Osteocyte (in vitro differentiated cells): ENCODE measurements around the gene TPSD1. TPM values are rescaled to one million over a fixed set of nuclear protein-coding genes. Genes with fewer than 3 reads are reported as not detected.
"Not testable (repeated sequence)": the region's sequence is repeated elsewhere in the genome, so short reads cannot be mapped to it uniquely, and the experiment has no call there.

Source experiments
- DNase-seq: peaks from one replicate; pipeline ENCODE4 v3.0.0; 2021; ENCODE audit warnings: mixed read lengths; ENCODE audit not compliant: unreplicated experiment; ENCODE audit errors: extremely low spot score
- H3K27ac Mint-ChIP-seq: one replicate; pipeline ENCODE4 v1.8.0; 2021; ENCODE audit warnings: mild to moderate bottlenecking, mixed read lengths; ENCODE audit not compliant: unreplicated experiment
- H3K27me3 Mint-ChIP-seq: one replicate; pipeline ENCODE4 v1.8.0; 2021; ENCODE audit warnings: mixed read lengths; ENCODE audit not compliant: unreplicated experiment
- H3K36me3 Mint-ChIP-seq: one replicate; pipeline ENCODE4 v1.8.0; 2021; ENCODE audit warnings: mixed read lengths; ENCODE audit not compliant: unreplicated experiment
- H3K4me1 Mint-ChIP-seq: one replicate; pipeline ENCODE4 v1.8.0; 2021; ENCODE audit warnings: mixed read lengths; ENCODE audit not compliant: unreplicated experiment
- H3K4me3 Mint-ChIP-seq: one replicate; pipeline ENCODE4 v1.8.0; 2021; ENCODE audit warnings: mild to moderate bottlenecking, moderate library complexity, mixed read lengths; ENCODE audit not compliant: unreplicated experiment
- H3K9me3 Mint-ChIP-seq: one replicate; pipeline ENCODE4 v1.8.0; 2021; ENCODE audit warnings: mixed read lengths; ENCODE audit not compliant: unreplicated experiment
- CTCF ChIP-seq: fragments of 200-600 bp; sonication (generic); IDR thresholded peaks from 2 replicates; pipeline ENCODE4 v1.5.0; 2021; ENCODE audit warnings: antibody characterized with exemption, mild to moderate bottlenecking, moderate library complexity
- long read RNA-seq: library from polyadenylated mRNA; unstranded; transcript quantifications from one replicate; pipeline ENCODE4 v2.0.0, GENCODE V29; 2021
- total RNA-seq: library from RNA; stranded (reverse); gene quantifications from 2 replicates; pipeline ENCODE4 v1.2.1, GENCODE V29; 2021

TPSD1 gene
- total RNA-seq: not detected in 2 replicates
- long read RNA-seq: 0 reads

DNA sequence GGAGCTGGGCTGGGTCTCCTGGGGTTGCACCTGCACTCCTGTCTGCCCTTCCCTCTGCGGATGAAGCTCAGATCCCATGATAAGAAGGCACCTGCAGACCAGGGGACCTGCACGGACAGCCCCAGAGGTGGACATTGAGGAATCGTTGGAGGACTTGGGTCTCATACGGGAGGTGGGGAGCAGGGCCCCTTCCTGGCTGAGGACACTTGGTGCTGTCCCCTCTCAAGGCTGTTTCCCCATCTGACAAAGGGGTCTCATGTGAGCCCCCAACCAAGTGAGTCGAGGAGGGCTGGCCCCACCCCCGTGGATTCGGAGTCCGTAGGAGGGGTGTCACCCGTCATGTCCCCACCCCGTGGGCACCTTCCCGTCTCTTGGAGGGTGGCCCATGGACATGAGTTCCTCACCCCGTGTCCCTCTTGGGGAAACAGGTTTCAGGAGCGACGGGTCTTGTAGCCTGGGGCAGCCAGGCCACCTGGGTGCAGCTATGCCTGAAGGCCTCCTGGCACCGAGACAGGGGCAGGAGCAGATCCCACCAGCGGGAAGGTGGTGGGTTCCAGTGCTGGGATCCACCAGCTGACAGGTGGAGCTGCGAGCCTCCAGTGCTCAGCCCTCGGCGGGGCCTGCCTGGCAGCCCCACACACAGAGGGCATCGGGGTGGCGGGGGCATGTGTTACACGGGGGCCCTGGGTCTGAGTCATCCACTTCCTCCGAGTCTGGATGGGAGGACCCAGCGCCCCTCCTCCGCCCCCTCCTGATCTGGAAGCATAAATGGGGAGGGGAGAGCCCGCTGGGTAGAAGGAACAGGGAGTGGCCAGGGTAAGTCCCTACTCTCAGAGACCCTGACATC is at the start of gene TPSD1:
Gene TPSD1, plus strand, starts transcription at position 794 of the 847 bp plus-strand sequence. CDS start 212 bp downstream, outside the sequence.
- not testable (repeated sequence) for H3K27ac Mint-ChIP-seq, H3K9me3 Mint-ChIP-seq, DNase-seq, H3K27me3 Mint-ChIP-seq, H3K4me1 Mint-ChIP-seq, H3K4me3 Mint-ChIP-seq, H3K36me3 Mint-ChIP-seq

GRCh38 chr16:1206326-1206725 is 49.5 kb upstream of the TPSD1 start:
- Mint-ChIP-seq H3K4me3 (no peak overlapping the region), H3K27me3 (no peaks in the 10 kb centered on the region), H3K9me3 (no peaks in the 10 kb centered on the region), H3K4me1 (no peaks in the 10 kb centered on the region), H3K27ac (no peak overlapping the region), H3K36me3 (peaks cover 5% of the 10 kb centered on the region)
- no peak for TF ChIP-seq CTCF
- no peak for DNase-seq

- H3K9me3 Mint-ChIP-seq: no peaks in the 10 kb centered on the region
- no peak for TF ChIP-seq CTCF
- H3K4me3 Mint-ChIP-seq: no peak overlapping the region
- DNase-seq: no peak
- peaks cover 3% of the 10 kb centered on the region for H3K36me3 Mint-ChIP-seq
- no peaks in the 10 kb centered on the region for H3K4me1 Mint-ChIP-seq
- no peaks in the 10 kb centered on the region for H3K27me3 Mint-ChIP-seq
- no peak overlapping the region for H3K27ac Mint-ChIP-seq
These were observed 49.1 kb upstream of the TPSD1 start for GRCh38 chr16:1206786-1207185.

DNA sequence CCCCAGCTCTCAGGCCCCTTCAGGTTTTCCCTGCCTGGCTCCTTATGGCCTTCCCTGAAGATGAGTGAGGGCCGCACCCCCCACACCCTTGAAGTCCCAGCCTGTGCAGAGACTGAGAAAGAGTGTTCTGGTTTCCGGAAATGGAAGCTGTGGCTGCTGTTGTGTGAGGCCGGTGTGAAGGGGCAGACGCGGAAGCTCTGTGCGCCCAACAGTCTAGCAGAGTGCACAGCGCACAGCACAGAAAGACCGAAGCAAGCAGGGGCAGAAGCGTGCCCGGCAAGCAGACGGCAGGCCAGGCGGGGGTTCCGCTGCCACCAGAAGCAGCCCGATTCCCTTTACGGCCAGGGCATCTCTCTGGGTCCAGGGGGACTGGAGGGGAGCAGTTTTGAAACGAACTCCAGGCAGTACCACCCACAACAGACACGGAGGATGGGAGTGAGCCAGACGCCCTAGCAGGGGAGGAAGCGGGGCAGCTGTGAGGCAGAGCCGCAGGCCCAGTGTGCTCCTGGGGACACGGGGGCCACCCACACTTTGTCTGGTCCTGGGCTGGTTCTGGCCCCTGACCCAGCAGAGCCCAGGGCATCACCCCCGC is 47.5 kb upstream of the TPSD1 start:
- Mint-ChIP-seq H3K4me1 (no peaks in the 10 kb centered on the region), H3K9me3 (no peaks in the 10 kb centered on the region)

GRCh38 chr16:1209081-1209480 is 46.8 kb upstream of the TPSD1 start:
- Mint-ChIP-seq H3K27ac (no peak overlapping the region), H3K36me3 (peaks cover 3% of the 10 kb centered on the region), H3K27me3 (no peaks in the 10 kb centered on the region), H3K9me3 (no peaks in the 10 kb centered on the region), H3K4me3 (no peak overlapping the region), H3K4me1 (no peaks in the 10 kb centered on the region)
- no peak for TF ChIP-seq CTCF
- DNase-seq: no peak

More for the DNA sequence above, 47.5 kb upstream of the TPSD1 start:
- Mint-ChIP-seq H3K36me3 (peaks cover 3% of the 10 kb centered on the region), H3K27me3 (no peaks in the 10 kb centered on the region), H3K4me3 (no peak overlapping the region), H3K27ac (no peak overlapping the region)
- DNase-seq: no peak
- no peak for TF ChIP-seq CTCF
